Tibial nerve (tissue), 4 donors: ENCODE results near the gene GRB10.

Source experiments
- EP300 ChIP-seq, 2 donors: sonication (generic); formaldehyde crosslinking; IDR thresholded peaks; one replicate each; pipeline ENCODE4 v1.6.1; 2017; ENCODE audit warnings: antibody characterized with exemption in 2 of 2, mild to moderate bottlenecking in 1 of 2
- TF ChIP-seq, protein P1 (sequence below), 5 experiments: fragments of 200-600 bp in 3 of 5; fragments of 450-650 bp in 2 of 5; sonication (generic) in 3 of 5; IDR thresholded peaks; one replicate each; pipeline ENCODE4 v1.5.1; 2016 to 2019; ENCODE audit warnings: antibody characterized with exemption in 5 of 5, mild to moderate bottlenecking in 3 of 5, moderate library complexity in 2 of 5

DNA sequence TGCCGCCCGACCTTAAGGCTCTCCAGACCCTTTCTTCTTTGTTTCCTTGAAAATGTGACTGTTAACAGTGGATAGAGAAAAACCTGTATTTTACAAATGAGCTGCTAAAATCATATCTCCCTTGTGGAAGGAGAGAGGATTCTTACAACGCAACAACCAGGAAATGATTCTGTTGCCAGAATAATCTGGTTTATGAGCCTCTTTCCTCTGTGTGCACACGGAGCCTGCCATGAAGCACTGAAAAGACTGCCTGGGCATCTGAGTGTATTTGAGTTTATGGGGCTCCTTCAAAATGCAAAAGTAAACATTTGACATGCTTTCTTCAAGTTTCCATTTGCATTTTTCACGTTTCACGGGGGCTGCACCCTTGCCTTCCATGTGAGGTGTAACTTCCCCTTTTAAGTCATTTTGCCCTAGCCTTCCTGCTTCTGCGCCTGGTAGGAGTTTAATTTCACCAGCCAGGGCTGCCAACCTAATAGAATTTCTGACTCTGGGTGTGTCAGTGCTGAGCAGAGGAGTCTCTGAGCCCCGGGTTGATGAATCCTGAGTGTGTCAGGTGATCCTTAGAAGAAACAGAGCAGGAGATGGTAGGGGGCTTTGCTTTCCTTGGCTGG, 101.2 kb downstream of the GRB10 start:
- TF ChIP-seq, protein P1, sequence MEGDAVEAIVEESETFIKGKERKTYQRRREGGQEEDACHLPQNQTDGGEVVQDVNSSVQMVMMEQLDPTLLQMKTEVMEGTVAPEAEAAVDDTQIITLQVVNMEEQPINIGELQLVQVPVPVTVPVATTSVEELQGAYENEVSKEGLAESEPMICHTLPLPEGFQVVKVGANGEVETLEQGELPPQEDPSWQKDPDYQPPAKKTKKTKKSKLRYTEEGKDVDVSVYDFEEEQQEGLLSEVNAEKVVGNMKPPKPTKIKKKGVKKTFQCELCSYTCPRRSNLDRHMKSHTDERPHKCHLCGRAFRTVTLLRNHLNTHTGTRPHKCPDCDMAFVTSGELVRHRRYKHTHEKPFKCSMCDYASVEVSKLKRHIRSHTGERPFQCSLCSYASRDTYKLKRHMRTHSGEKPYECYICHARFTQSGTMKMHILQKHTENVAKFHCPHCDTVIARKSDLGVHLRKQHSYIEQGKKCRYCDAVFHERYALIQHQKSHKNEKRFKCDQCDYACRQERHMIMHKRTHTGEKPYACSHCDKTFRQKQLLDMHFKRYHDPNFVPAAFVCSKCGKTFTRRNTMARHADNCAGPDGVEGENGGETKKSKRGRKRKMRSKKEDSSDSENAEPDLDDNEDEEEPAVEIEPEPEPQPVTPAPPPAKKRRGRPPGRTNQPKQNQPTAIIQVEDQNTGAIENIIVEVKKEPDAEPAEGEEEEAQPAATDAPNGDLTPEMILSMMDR (IDR thresholded peaks at IDR 0.05) = no peak
- no peak for TF ChIP-seq EP300 (IDR thresholded peaks at IDR 0.05)
